GM18505 (cell line): ENCODE measurements around the gene MFAP2.
"Not testable (repeated sequence)": the region's sequence is repeated elsewhere in the genome, so short reads cannot be mapped to it uniquely, and the experiment has no call there.

Experiments
- ATAC-seq: cut with Tn5 transposase; IDR thresholded peaks from one replicate; pipeline ENCODE4 v1.9.1; 2021; ENCODE audit not compliant: unreplicated experiment
- POLR2A ChIP-seq: IDR thresholded peaks from 4 replicates; pipeline ENCODE4 v1.6.1; 2011; ENCODE audit warnings: borderline replicate concordance; ENCODE audit not compliant: insufficient read depth, insufficient read length; ENCODE audit errors: extremely low read depth

MFAP2 gene

GRCh38 chr1:16971341-16972188 lies 8.9 kb downstream of the MFAP2 start:
- TF ChIP-seq POLR2A: no peak
- no peak for ATAC-seq

- ATAC-seq: no peak
- TF ChIP-seq POLR2A: no peak
Observed at GRCh38 chr1:16970132-16970910, 10.1 kb downstream of the MFAP2 start.

- no peak for ATAC-seq
- TF ChIP-seq POLR2A: no peak
Observed at GRCh38 chr1:16969651-16970050, 10.8 kb downstream of the MFAP2 start.

GRCh38 chr1:16969057-16969611 lies 11.3 kb downstream of the MFAP2 start:
- no peak for TF ChIP-seq POLR2A
- no peak for ATAC-seq

- TF ChIP-seq POLR2A: no peak
- no peak for ATAC-seq
Observed at GRCh38 chr1:16968372-16968771, 12.0 kb downstream of the MFAP2 start.

GRCh38 chr1:16967962-16968361 lies 12.5 kb downstream of the MFAP2 start:
- no peak for ATAC-seq
- TF ChIP-seq POLR2A: no peak

GRCh38 chr1:16967095-16967575 lies 13.3 kb downstream of the MFAP2 start:
- ATAC-seq: no peak
- no peak for TF ChIP-seq POLR2A

GRCh38 chr1:16966282-16966681 lies 14.1 kb downstream of the MFAP2 start:
- TF ChIP-seq POLR2A: no peak

GRCh38 chr1:16965486-16966067 lies 14.8 kb downstream of the MFAP2 start:
- no peak for TF ChIP-seq POLR2A

More at GRCh38 chr1:16966282-16966681, 14.1 kb downstream of the MFAP2 start:
- no peak for ATAC-seq

GRCh38 chr1:16964169-16964568 lies 16.3 kb downstream of the MFAP2 start:
- ATAC-seq: not testable (repeated sequence)

More at GRCh38 chr1:16965486-16966067, 14.8 kb downstream of the MFAP2 start:
- no peak for ATAC-seq

GRCh38 chr1:16961297-16962133 lies 18.9 kb downstream of the MFAP2 start:
- no peak for ATAC-seq
- no peak for TF ChIP-seq POLR2A

- no peak for ATAC-seq
- TF ChIP-seq POLR2A: peak; percentile 30
Observed at GRCh38 chr1:16960560-16961296, 19.7 kb downstream of the MFAP2 start.
